Right lobe of liver (tissue), 6 donors: ENCODE data around the gene INTS7. TPM values are rescaled to one million over a fixed set of nuclear protein-coding genes. Genes with fewer than 3 reads are reported as not detected.

Experiments
- ATAC-seq, 4 donors: fragments of 200-7000 bp; cut with Tn5 transposase; one replicate each; pipeline ENCODE4 v1.9.1; 2020; ENCODE audit warnings: mild to moderate bottlenecking in 4 of 4, moderate library complexity in 4 of 4
- DNase-seq, 3 donors: peaks; one replicate each; pipeline ENCODE4 v3.0.0-alpha.2; 2020
- H3K27ac ChIP-seq, 3 donors: fragments of 200-600 bp; one replicate each; pipeline ENCODE4 v1.8.0; 2022
- H3K27me3 ChIP-seq, 2 donors: fragments of 200-600 bp; one replicate each; pipeline ENCODE4 v1.8.0; 2022
- H3K36me3 ChIP-seq, 4 donors: fragments of 200-600 bp; sonication (generic) in 1 of 4; one replicate each; pipeline versions ENCODE4 v1.5.1 to v1.8.0; 2017 to 2022; ENCODE audit warnings: control low read depth in 1 of 4
- H3K4me1 ChIP-seq, 4 donors: fragments of 200-600 bp; sonication (generic) in 1 of 4; one replicate each; pipeline versions ENCODE4 v1.5.1 to v1.8.0; 2017 to 2022; ENCODE audit warnings: control low read depth in 1 of 4
- H3K4me3 ChIP-seq, 3 donors: fragments of 200-600 bp; one replicate each; pipeline ENCODE4 v1.8.0; 2022
- H3K9me3 ChIP-seq, 4 donors: fragments of 200-600 bp; sonication (generic) in 1 of 4; one replicate each; pipeline versions ENCODE4 v1.5.1 to v1.8.0; 2017 to 2022; ENCODE audit warnings: control low read depth in 1 of 4
- CTCF ChIP-seq, 4 donors: fragments of 200-600 bp in 3 of 4; fragments of 450-650 bp in 1 of 4; IDR thresholded peaks; one replicate each; pipeline versions ENCODE4 v1.5.1 to v1.8.0; 2016 to 2022; ENCODE audit warnings: antibody characterized with exemption in 4 of 4, mild to moderate bottlenecking in 2 of 4
- POLR2A ChIP-seq: fragments of 450-650 bp; IDR thresholded peaks from one replicate; pipeline ENCODE4 v1.6.1; 2017; ENCODE audit warnings: antibody characterized with exemption, mild to moderate bottlenecking
- WGBS: methylation state at CpG from one replicate; pipeline ENCODE4 v1.1.6; 2018; ENCODE audit warnings: low coverage, low lambda C conversion rate; ENCODE audit not compliant: insufficient coverage; ENCODE audit errors: missing lambda C conversion rate; 5-methylcytosine and 5-hydroxymethylcytosine counted together
- intact Hi-C, 2 donors: fragments of 100-400 bp; cut with DNase I; formaldehyde crosslinking; loops; one replicate each; pipeline versions ENCODE4 v1.11.2 to v1.14.1; 2022
- total RNA-seq, 6 experiments: library from RNA; depleted of rRNA in 2 of 6; stranded (reverse); fragments of >200 nt in 2 of 6; fragmentation: NEBNext Ultra II Directional in 3 of 6; extraction: Animal tissue kit (Norgen Biotek cat#: 25700) in 3 of 6; gene quantifications; one replicate each; pipeline versions ENCODE4 v1.1.0 to v1.2.4, GENCODE V29; 2016 to 2023
- donor health status: DM: no; HTN: yes; CAD: no.
- donor health status: DM: no; HTN: no; CAD: no.
- donor health status: DM: no; HTN: no; CAD: no.
- donor health status: DM: no; HTN: yes; CAD: no.
- donor health status: DM: no; HTN: yes; CAD: no.

Gene INTS7
- total RNA-seq, 6 experiments from 2014 or later, result 5.9 to 14.2 (median 9.6) TPM

GRCh38 chr1:212012034-212012740, 23.2 kb downstream of the INTS7 start:
- DNase-seq, result peak; percentile 67 to 82 (median 75)
- H3K36me3 ChIP-seq, result peaks cover 0 to under 1% (median 0%) of the 10 kb centered on the region in 4 donors
- peak; percentile 97 to 100 (median 100) for ATAC-seq
- no peak for TF ChIP-seq POLR2A
- TF ChIP-seq CTCF (IDR thresholded peaks at IDR 0.05), result peak; percentile 87 to 95 (median 90)
- H3K27me3 ChIP-seq, result no peaks in the 10 kb centered on the region
- 18% methylated on average over 7 of the region's 7 CpGs for WGBS
- no peak overlapping the region for H3K4me3 ChIP-seq
- peak overlapping the region in 2 of 3 donors; percentile 28 to 35 for H3K27ac ChIP-seq
- peaks cover 0 to 21% (median 5%) of the 10 kb centered on the region in 4 donors for H3K4me1 ChIP-seq
- intact Hi-C loops, result no loop called here
- no peaks in the 10 kb centered on the region for H3K9me3 ChIP-seq

- no peak for DNase-seq
- H3K9me3 ChIP-seq, result no peaks in the 10 kb centered on the region
- no peaks in the 10 kb centered on the region for H3K27me3 ChIP-seq
- intact Hi-C loops, result no loop called here
- peaks cover 0 to 21% (median 5%) of the 10 kb centered on the region in 4 donors for H3K4me1 ChIP-seq
- no peak overlapping the region for H3K4me3 ChIP-seq
- WGBS, result 70% methylated on average over 3 of the region's 3 CpGs
- TF ChIP-seq CTCF (IDR thresholded peaks at IDR 0.05), result no peak
- no peak for TF ChIP-seq POLR2A
- H3K36me3 ChIP-seq, result peaks cover 0 to 10% (median 0%) of the 10 kb centered on the region in 4 donors
- ATAC-seq, result peak in 1 of 4 donors; percentile 18
- no peak overlapping the region for H3K27ac ChIP-seq
Observed at GRCh38 chr1:212010004-212010403, 25.4 kb downstream of the INTS7 start.

GRCh38 chr1:212009561-212009960, 25.8 kb downstream of the INTS7 start:
- Histone ChIP-seq H3K36me3 (peaks cover 0 to 10% (median 0%) of the 10 kb centered on the region in 4 donors), H3K9me3 (no peaks in the 10 kb centered on the region), H3K27ac (no peak overlapping the region), H3K4me1 (peaks cover 0 to 21% (median 5%) of the 10 kb centered on the region in 4 donors), H3K27me3 (no peaks in the 10 kb centered on the region), H3K4me3 (no peak overlapping the region)
- intact Hi-C loops, result no loop called here
- 100% methylated on average over 1 of the region's 1 CpG for WGBS
- TF ChIP-seq CTCF (IDR thresholded peaks at IDR 0.05), result no peak
- no peak for TF ChIP-seq POLR2A
- DNase-seq (no peak), ATAC-seq (no peak)

- TF ChIP-seq CTCF (IDR thresholded peaks at IDR 0.05), result no peak
- TF ChIP-seq POLR2A, result no peak
- peaks cover 0 to 10% (median 0%) of the 10 kb centered on the region in 4 donors for H3K36me3 ChIP-seq
- no peak for DNase-seq
- no peak for ATAC-seq
- no peaks in the 10 kb centered on the region for H3K27me3 ChIP-seq
- intact Hi-C loops, result no loop called here
- no peak overlapping the region for H3K4me3 ChIP-seq
- no peaks in the 10 kb centered on the region for H3K9me3 ChIP-seq
- H3K27ac ChIP-seq, result no peak overlapping the region
- WGBS, result 98% methylated on average over 5 of the region's 9 CpGs
- H3K4me1 ChIP-seq, result peaks cover 0 to 10% (median 3%) of the 10 kb centered on the region in 4 donors
Observed at GRCh38 chr1:212007886-212008285, 27.5 kb downstream of the INTS7 start.
